ENCODE results near the gene M1AP. TPM values are rescaled to one million over a fixed set of nuclear protein-coding genes. Genes with fewer than 3 reads are reported as not detected.
"Not testable (repeated sequence)": the region's sequence is repeated elsewhere in the genome, so short reads cannot be mapped to it uniquely, and the experiment has no call there.

Gene M1AP
- total and polyA plus RNA-seq, 2 donors from 2014 or later, result 0.49 to 3.4 TPM

DNA sequence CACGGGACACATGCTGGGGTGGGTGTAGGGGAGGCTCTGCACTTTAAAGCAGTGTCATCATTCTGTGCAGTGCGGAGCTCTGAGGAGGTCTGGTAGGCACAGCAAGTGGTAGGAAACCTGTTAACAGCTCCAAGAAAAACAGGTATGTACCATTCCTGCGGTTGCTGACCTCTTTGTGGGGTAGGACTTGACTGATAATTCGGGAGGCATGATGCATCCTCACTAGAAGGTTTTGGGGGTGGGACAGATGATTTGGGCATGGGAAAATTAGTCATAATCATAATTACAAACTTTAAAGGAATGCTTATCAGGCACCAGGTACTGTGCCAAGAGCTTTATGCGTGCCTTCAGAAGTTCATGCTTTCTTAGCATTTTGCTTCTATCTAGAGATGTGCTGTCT, 83.9 kb downstream of the M1AP start:
- H3K4me1 ChIP-seq (ENCODE audit: control insufficient read depth in 2 of 3, insufficient read depth in 2 of 3, low read depth in 1 of 3, low read length in 3 of 3), result no peaks in the 10 kb centered on the region
- H3K4me3 ChIP-seq (ENCODE audit: low read length in 3 of 3), result no peak overlapping the region
- FAIRE-seq, result no peak
- H3K9me3 ChIP-seq (ENCODE audit: control insufficient read depth in 2 of 3, insufficient read depth in 1 of 3, low read length in 3 of 3), result no peaks in the 10 kb centered on the region
- intact Hi-C loops (cut with DNase I), result no loop called here
- TF ChIP-seq, protein P1, sequence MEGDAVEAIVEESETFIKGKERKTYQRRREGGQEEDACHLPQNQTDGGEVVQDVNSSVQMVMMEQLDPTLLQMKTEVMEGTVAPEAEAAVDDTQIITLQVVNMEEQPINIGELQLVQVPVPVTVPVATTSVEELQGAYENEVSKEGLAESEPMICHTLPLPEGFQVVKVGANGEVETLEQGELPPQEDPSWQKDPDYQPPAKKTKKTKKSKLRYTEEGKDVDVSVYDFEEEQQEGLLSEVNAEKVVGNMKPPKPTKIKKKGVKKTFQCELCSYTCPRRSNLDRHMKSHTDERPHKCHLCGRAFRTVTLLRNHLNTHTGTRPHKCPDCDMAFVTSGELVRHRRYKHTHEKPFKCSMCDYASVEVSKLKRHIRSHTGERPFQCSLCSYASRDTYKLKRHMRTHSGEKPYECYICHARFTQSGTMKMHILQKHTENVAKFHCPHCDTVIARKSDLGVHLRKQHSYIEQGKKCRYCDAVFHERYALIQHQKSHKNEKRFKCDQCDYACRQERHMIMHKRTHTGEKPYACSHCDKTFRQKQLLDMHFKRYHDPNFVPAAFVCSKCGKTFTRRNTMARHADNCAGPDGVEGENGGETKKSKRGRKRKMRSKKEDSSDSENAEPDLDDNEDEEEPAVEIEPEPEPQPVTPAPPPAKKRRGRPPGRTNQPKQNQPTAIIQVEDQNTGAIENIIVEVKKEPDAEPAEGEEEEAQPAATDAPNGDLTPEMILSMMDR (IDR thresholded peaks at IDR 0.05; ENCODE audit: borderline replicate concordance, extremely low read depth, insufficient read depth), result no peak
- H3K9ac ChIP-seq (ENCODE audit: low read length in 3 of 3), result no peak overlapping the region
- no peak overlapping the region for H3K27ac ChIP-seq (ENCODE audit: low read depth in 2 of 2, low read length in 2 of 2)
- no peak for DNase-seq
- no peaks in the 10 kb centered on the region for H3K36me3 ChIP-seq (ENCODE audit: control insufficient read depth in 2 of 3, insufficient read depth in 3 of 3, low read length in 3 of 3)
- H3K27me3 ChIP-seq (ENCODE audit: control insufficient read depth, insufficient read depth, low read length), result no peaks in the 10 kb centered on the region

DNA sequence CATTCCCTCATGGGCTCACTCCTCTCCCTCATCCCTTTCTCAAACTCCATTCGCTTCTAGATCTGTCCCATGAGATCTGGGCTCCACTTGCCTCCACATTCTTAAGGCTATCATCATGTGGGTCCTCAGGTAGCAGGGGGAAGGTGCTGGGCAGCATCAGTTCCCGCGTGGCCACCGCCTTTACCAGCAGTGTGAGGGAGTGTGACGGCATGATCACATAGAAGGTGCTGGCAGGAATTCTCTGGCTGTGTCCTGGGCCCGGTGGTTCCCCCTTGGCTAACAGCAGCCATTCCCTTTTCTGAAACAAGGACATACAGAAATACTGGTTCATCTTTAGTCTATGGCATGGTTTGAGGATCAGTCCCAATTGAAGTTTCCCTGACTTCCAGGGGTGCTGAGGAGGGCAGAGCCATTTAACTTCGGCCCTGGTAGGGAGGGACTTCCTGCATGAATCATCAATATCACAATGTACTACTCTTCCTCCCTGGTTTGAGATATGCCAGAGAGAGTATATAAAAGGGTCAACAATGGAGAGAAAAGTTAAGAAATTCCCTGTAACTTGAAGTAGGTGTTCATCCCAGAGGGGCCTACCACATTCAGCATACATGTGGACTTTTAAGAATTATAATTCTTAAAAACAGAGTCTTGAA, 85.9 kb downstream of the M1AP start:
- Histone ChIP-seq H3K4me1 (ENCODE audit: control insufficient read depth in 2 of 3, insufficient read depth in 2 of 3, low read depth in 1 of 3, low read length in 3 of 3) (no peaks in the 10 kb centered on the region), H3K4me3 (ENCODE audit: low read length in 3 of 3) (no peak overlapping the region), H3K9ac (ENCODE audit: low read length in 3 of 3) (no peak overlapping the region), H3K27ac (ENCODE audit: low read depth in 2 of 2, low read length in 2 of 2) (no peak overlapping the region), H3K36me3 (ENCODE audit: control insufficient read depth in 2 of 3, insufficient read depth in 3 of 3, low read length in 3 of 3) (no peaks in the 10 kb centered on the region), H3K27me3 (ENCODE audit: control insufficient read depth, insufficient read depth, low read length) (no peaks in the 10 kb centered on the region), H3K9me3 (ENCODE audit: control insufficient read depth in 2 of 3, insufficient read depth in 1 of 3, low read length in 3 of 3) (no peaks in the 10 kb centered on the region)
- DNase-seq (no peak), FAIRE-seq (no peak)
- TF ChIP-seq, protein P1 (IDR thresholded peaks at IDR 0.05; ENCODE audit: borderline replicate concordance, extremely low read depth, insufficient read depth), result no peak
- intact Hi-C loops (cut with DNase I), result no loop called here

DNA sequence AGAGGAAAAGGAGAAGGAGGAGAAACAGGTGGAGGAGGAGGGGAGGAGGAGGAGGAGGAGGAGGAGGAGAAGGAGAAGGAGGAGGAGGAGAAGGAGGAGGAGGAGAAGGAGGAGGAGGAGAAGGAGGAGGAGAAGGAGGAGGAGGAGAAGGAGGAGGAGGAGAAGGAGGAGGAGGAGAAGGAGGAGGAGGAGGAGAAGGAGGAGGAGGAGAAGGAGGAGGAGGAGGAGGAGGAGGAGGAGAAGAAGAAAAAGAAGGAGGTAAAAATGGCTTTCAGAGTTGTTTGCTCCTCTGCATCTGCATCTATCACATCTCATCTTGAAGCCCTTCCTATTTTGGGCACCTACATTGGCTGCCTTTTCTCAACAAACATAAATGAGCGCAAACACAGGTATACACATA, 87.1 kb downstream of the M1AP start:
- intact Hi-C loops (cut with DNase I); H3K27ac ChIP-seq (ENCODE audit: low read depth in 2 of 2, low read length in 2 of 2); H3K27me3 ChIP-seq (ENCODE audit: control insufficient read depth, insufficient read depth, low read length); H3K4me1 ChIP-seq (ENCODE audit: control insufficient read depth in 2 of 3, insufficient read depth in 2 of 3, low read depth in 1 of 3, low read length in 3 of 3); DNase-seq; H3K36me3 ChIP-seq (ENCODE audit: control insufficient read depth in 2 of 3, insufficient read depth in 3 of 3, low read length in 3 of 3); H3K9ac ChIP-seq (ENCODE audit: low read length in 3 of 3); FAIRE-seq; H3K9me3 ChIP-seq (ENCODE audit: control insufficient read depth in 2 of 3, insufficient read depth in 1 of 3, low read length in 3 of 3); H3K4me3 ChIP-seq (ENCODE audit: low read length in 3 of 3): not testable (repeated sequence)

DNA sequence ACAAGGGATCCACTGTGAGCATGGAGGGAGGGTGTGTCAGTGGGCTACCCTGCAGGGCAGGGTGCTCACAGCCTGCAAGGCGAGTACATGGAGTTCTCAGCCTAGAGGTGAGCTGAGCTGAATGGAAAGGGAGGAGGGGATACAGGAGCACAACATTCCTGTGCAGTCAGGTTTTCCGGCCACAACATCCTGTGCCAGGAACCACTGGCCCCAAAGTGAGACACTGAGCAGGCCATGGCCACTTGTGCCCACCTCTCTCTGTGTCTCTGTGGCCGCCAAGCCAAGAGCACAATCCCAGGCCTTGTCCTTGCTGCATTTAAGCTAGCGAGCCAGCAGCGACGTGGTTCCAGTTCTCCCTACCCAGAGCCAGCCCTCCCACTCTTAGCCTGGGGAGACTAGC, 87.5 kb downstream of the M1AP start:
- DNase-seq (no peak), FAIRE-seq (no peak)
- intact Hi-C loops (cut with DNase I), result no loop called here
- Histone ChIP-seq H3K4me3 (ENCODE audit: low read length in 3 of 3) (no peak overlapping the region), H3K4me1 (ENCODE audit: control insufficient read depth in 2 of 3, insufficient read depth in 2 of 3, low read depth in 1 of 3, low read length in 3 of 3) (no peaks in the 10 kb centered on the region), H3K9me3 (ENCODE audit: control insufficient read depth in 2 of 3, insufficient read depth in 1 of 3, low read length in 3 of 3) (no peaks in the 10 kb centered on the region), H3K27ac (ENCODE audit: low read depth in 2 of 2, low read length in 2 of 2) (no peak overlapping the region), H3K36me3 (ENCODE audit: control insufficient read depth in 2 of 3, insufficient read depth in 3 of 3, low read length in 3 of 3) (no peaks in the 10 kb centered on the region), H3K9ac (ENCODE audit: low read length in 3 of 3) (no peak overlapping the region), H3K27me3 (ENCODE audit: control insufficient read depth, insufficient read depth, low read length) (no peaks in the 10 kb centered on the region)
- TF ChIP-seq, protein P1 (IDR thresholded peaks at IDR 0.05; ENCODE audit: borderline replicate concordance, extremely low read depth, insufficient read depth), result no peak

Data from kidney (tissue), 14 donors.